Activated naive CD4-positive, alpha-beta T cell treated with anti-CD3 and anti-CD28 coated beads, Interleukin-2, amount 50 U/mL, for 72 hours (primary cell): ENCODE results near the gene CAMKMT. TPM values are rescaled to one million over a fixed set of nuclear protein-coding genes. Genes with fewer than 3 reads are reported as not detected.

Experiments
- ATAC-seq, 2 donors: fragments of 150-1000 bp; cut with Tn5 transposase; 2 replicates each; pipeline ENCODE4 v1.10.0; 2021; ENCODE audit warnings: mild to moderate bottlenecking in 2 of 2, moderate library complexity in 2 of 2
- DNase-seq, 2 donors: peaks; one replicate each; pipeline ENCODE4 v3.0.0; 2021 to 2022; ENCODE audit warnings: low spot score in 2 of 2
- H3K27ac Mint-ChIP-seq, 2 donors: one replicate each; pipeline ENCODE4 v1.8.0; 2022; ENCODE audit warnings: mild to moderate bottlenecking in 2 of 2, mixed read lengths in 2 of 2
- H3K36me3 Mint-ChIP-seq, 2 donors: one replicate each; pipeline ENCODE4 v1.8.0; 2022; ENCODE audit warnings: mixed read lengths in 2 of 2
- H3K9me3 Mint-ChIP-seq, 2 donors: one replicate each; pipeline ENCODE4 v1.8.0; 2022; ENCODE audit warnings: mixed read lengths in 2 of 2
- total RNA-seq, 2 donors: library from RNA; stranded (reverse); gene quantifications; one replicate each; pipeline ENCODE4 v1.2.3, GENCODE V29; 2022

Gene CAMKMT
- total RNA-seq, 2 donors from 2014 or later: 14.6 to 17.3 TPM

DNA sequence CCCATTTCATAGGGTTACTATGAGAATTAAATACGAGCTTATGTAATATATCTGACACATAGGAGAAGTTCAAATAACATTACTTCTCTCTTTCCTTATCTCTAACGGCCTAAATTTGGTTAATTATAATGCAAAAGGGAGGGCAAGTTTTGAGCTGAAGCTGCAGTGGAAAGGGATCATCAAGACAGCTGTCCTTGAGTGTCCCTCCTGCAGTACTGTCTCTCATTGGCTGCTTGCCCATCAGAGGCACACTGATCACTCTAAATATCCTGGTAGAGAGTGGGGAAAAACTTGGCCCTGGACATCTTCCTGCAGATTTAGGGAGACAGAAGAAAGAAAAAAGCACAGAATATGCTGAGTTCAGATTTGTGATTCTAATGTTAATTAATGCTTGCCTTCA, 186.0 kb downstream of the CAMKMT start:
- no peak for ATAC-seq
- H3K27ac Mint-ChIP-seq: no peak overlapping the region
- no peaks in the 10 kb centered on the region for H3K36me3 Mint-ChIP-seq
- no peak for DNase-seq
- H3K9me3 Mint-ChIP-seq: no peaks in the 10 kb centered on the region

DNA sequence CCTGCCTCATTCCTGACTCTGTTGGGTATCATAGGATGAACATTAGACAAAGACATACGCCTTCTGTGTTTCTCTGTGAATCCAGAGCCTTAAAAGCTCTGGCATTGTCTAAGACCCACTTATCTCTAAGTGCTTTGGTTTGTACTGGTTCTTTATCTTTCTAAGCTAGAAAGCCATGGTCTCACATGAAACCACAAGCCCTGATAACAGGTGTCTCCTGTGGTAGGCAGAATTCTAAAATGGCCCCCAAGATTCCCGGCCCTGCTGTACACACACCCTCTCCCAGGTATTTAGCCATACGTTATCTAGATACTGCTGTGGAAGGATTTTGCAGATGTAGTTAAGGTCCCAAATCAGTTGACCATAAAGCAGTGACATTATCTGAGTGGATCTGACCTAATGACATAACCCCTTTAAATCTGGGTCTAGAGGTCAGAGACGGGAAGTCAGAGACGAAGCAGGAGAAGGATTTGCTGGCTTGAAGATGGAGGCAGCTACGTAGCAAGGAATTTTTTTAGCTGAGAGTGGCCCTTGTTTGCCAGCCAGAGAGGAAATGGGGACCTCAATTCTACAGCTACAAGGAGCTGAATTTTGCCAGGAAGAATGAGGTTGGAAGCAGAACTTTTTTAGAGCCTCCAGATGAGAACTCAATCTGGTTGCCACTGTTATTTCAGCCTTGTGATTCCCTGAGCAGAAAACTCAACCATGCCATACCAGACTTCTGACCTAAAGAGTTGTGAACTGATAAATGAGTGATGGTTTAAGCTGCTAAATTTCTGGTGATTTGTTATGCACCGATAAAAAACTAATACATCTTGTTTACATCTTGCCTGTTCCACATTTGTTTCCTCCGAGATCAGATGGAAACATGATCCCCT, 186.7 kb downstream of the CAMKMT start:
- DNase-seq (no peak), ATAC-seq (no peak)
- Mint-ChIP-seq H3K36me3 (no peaks in the 10 kb centered on the region), H3K9me3 (no peaks in the 10 kb centered on the region), H3K27ac (no peak overlapping the region)

DNA sequence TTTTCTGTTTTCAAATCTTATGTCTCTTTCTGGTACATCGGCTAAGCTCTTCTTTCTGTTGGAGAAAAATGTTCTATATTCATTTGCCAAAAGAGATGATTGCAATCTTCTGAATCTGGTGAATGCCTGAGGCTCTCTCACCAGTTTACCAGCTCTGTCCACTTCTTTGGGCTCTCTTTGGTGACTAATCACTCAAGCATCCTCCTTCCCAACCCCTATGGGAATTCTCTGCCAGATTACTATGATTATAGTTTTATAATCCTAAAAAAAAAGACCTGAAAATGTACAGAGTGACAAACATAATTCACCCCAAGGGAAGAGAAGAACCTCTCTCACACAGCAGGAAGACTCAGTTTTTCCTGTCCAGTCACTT, 187.3 kb downstream of the CAMKMT start:
- DNase-seq: no peak
- H3K9me3 Mint-ChIP-seq: no peaks in the 10 kb centered on the region
- no peak for ATAC-seq
- no peaks in the 10 kb centered on the region for H3K36me3 Mint-ChIP-seq
- peak overlapping the region in 1 of 2 donors; percentile 52 for H3K27ac Mint-ChIP-seq

DNA sequence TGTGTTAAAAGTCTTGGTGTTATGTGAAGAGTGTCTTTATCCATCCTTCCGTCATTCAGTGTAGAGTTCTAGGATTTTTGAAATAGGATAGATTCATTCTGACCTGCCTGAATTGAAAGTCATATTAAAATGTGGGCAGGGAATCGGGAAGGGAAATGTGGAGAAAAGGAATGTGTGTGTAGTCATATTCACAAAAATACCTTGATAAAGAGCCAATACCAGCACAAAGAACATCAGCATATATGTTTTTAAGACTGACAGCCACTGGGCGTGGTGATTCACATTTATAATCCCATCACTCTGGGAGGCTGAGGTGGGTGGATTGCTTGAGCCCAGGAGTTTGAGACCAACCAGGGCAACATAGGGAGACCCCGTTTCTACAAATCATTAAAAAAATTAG, 188.1 kb downstream of the CAMKMT start:
- no peak for DNase-seq
- ATAC-seq: no peak
- H3K9me3 Mint-ChIP-seq: no peaks in the 10 kb centered on the region
- H3K27ac Mint-ChIP-seq: no peak overlapping the region
- H3K36me3 Mint-ChIP-seq: no peaks in the 10 kb centered on the region

DNA sequence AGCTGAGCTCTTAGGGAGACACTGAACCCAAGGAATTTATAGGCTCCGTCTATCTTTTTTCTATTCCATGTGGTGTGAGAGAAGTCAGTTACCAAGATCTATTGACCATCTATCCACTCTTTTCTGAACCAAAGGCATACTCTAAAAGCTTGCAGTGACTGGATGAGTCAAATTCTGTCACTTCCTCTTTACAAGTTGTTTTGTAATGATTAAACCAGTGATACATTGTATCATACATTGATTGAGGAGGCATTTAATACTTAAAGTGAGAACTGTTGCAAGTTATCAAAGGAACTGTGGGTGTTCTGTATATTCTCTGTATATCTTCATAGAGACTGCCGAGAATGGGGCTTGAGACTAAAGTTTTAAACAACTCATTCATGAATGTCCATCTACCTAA, 188.8 kb downstream of the CAMKMT start:
- ATAC-seq (peak; percentile 22 to 93), DNase-seq (no peak)
- Mint-ChIP-seq H3K9me3 (no peaks in the 10 kb centered on the region), H3K36me3 (no peaks in the 10 kb centered on the region), H3K27ac (no peak overlapping the region)

DNA sequence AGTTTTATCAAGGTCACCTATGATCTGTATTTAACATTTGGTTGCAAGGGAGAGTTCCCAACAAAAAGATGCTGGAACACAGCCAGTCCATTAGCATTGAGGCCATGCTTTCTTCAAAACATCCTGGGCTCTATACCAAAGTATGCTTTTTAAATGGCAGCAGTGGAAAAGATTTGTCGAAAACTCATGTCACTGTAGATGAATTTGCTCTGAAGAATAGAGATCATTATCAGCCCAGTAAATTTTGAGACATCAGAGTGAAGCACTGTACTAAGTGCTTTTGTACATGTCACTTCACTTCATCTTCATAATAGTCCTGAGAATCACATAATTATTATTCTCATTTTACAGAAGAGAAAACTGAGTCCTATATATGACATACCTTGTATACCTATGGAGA, 189.8 kb downstream of the CAMKMT start:
- H3K9me3 Mint-ChIP-seq: no peaks in the 10 kb centered on the region
- ATAC-seq (no peak), DNase-seq (no peak)
- H3K36me3 Mint-ChIP-seq: no peaks in the 10 kb centered on the region
- H3K27ac Mint-ChIP-seq: no peak overlapping the region

DNA sequence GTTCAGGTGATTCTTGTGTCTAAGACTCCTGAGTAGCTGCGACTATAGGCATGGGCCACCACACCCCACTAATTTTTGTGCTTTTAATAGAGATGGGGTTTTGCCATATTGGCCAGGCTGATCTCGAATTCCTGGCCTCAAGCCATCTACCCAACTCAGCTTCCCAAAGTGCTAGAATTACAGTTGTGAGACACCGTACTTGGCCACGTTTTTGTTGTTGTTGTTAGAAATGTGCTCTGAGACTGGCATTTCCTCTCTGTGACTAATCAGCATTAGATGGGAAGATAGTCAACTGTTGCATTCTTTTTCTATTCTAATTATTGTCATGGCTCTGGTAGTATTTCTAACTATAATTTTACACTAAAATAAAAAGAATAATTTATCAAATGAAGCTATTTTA, 191.7 kb downstream of the CAMKMT start:
- no peaks in the 10 kb centered on the region for H3K36me3 Mint-ChIP-seq
- no peak overlapping the region for H3K27ac Mint-ChIP-seq
- no peak for DNase-seq
- no peak for ATAC-seq
- H3K9me3 Mint-ChIP-seq: no peaks in the 10 kb centered on the region

DNA sequence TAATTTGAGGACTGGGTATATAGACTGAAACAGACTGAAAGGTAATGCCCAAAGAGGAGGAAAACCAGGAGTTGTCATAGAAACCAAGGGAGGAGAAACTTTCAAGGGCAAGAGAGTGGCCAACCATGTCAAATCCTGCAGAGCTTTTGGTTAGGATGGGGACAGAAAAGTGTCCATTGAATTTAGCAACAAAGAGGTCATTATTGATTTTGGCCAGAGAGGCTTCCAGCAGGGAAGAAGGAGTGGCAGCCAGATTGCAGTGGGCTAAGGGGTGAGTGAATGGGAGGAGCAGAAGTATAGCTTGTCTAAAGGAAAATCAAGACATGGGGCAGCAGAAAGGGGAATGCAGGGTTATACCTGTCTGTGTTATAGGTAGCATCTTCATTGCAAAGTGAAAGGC, 194.0 kb downstream of the CAMKMT start:
- Mint-ChIP-seq H3K9me3 (no peaks in the 10 kb centered on the region), H3K36me3 (no peaks in the 10 kb centered on the region), H3K27ac (no peak overlapping the region)
- ATAC-seq (no peak), DNase-seq (no peak)

DNA sequence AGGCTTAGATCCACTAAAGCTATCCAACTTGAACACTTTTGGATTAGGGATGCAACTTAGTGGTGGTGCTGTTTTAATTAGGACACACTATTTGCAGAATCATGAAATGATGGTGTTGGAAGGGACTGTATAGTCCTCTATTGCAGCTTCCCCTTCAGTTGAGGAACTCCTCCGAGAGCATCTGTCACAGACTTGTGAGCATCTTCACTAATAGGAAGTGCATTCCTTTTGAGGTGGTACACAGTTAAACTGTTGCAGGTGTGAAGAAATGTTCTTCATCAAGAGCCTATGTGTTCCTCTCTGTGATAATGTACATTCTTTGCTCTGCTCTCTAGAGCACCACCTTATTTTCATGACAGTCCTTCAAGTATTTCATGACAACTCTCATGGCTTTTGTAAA, 197.4 kb downstream of the CAMKMT start:
- Mint-ChIP-seq H3K9me3 (no peaks in the 10 kb centered on the region), H3K27ac (no peak overlapping the region), H3K36me3 (no peaks in the 10 kb centered on the region)
- ATAC-seq (no peak), DNase-seq (no peak)

DNA sequence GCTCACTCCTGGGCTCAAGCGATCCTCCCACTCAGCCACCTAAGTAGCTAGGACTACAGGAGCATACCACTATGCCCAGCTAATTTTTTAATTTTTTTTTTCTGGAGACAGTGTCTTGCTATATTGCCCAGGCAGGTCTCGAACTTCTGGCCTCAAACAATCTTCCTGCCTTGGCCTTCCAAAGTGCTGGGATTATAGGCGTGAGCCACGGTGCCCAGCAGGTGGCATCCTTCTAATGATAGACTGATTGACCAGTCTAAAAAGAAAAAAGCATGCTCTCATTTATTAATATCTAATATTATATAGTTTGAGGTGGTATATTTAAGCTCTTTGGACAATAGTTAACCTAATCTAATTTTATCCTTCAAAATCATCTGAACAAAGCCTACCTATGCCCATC, 198.6 kb downstream of the CAMKMT start:
- H3K27ac Mint-ChIP-seq: no peak overlapping the region
- no peaks in the 10 kb centered on the region for H3K36me3 Mint-ChIP-seq
- no peak for ATAC-seq
- DNase-seq: no peak
- H3K9me3 Mint-ChIP-seq: no peaks in the 10 kb centered on the region

DNA sequence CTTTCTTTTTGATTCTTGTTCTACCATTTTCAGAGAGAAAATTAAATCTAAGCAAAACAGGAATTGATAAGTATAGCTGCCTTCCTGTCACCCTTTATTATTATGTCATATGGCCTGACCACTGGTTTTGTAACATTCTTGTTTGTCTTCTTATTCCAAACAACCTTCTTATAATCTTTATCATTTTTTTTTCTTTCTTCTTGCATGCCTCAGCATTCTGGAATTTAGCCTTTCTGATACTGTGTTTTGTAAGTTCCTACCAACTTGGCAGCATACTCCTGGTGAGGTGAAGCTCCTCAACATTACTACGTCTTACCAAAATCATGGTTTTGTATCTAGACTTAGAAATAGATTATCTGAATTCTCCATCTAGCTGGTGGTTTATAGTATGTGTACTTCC, 199.2 kb downstream of the CAMKMT start:
- no peaks in the 10 kb centered on the region for H3K9me3 Mint-ChIP-seq
- H3K36me3 Mint-ChIP-seq: no peaks in the 10 kb centered on the region
- no peak overlapping the region for H3K27ac Mint-ChIP-seq
- ATAC-seq: no peak
- no peak for DNase-seq

DNA sequence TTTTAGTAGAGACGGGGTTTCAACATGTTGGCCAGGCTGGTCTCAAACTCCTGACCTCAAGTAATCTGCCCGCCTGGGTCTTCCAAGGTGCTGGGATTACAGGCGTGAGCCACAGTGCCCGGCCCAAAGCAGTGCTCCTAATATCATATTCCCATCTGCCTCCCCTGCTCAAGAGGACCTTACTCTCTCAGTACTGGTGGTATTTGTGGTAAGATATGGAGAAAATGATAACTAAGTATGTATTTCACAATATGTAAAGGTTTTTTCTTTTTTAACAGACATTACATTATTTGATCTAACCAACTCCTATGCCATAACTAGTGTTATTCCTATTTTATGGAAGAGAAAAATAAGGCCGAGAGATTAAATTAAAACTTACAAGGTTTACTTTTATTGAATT, 201.0 kb downstream of the CAMKMT start:
- Mint-ChIP-seq H3K9me3 (no peaks in the 10 kb centered on the region), H3K27ac (no peak overlapping the region), H3K36me3 (no peaks in the 10 kb centered on the region)
- ATAC-seq: no peak
- DNase-seq: no peak

DNA sequence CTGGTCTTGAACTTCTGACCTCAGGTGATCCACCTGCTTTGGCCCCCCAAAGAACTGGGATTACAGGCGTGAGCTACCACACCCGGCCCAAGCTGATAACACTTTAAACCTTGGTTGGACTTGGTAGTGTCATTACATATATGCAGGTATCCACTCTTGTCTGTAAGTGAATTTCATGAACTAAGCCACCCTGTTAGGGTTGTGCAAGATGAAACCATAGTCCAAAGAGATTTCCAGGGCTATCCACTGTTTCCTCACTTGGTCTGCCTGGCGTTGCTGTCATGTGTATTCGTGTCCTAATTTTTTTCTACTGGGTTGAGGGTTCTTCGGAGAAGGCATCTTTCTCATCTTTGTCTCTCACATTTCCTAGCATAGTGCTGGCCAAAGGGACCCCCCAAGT, 203.0 kb downstream of the CAMKMT start:
- ATAC-seq (no peak), DNase-seq (no peak)
- Mint-ChIP-seq H3K27ac (no peak overlapping the region), H3K36me3 (no peaks in the 10 kb centered on the region), H3K9me3 (no peaks in the 10 kb centered on the region)

DNA sequence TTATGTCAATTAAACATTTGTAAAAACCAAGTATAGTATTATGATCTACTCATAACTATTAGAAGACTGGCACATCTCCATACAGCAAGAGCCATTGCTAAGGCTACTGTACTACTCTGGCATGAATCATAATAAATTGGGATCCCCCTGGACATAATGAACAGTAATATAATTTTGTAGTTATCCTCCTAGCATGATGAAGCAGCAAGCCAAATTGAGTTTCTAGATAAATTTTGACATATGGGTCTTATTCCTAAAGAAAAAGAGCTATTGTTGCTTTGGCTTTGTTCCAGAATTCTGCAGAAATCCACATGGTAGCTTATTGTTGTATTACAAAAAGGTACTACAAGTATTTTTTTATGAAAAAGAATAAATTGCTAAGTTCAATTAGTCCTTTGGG, 204.3 kb downstream of the CAMKMT start:
- ATAC-seq: no peak
- DNase-seq: no peak
- H3K36me3 Mint-ChIP-seq: no peaks in the 10 kb centered on the region
- peak overlapping the region in 1 of 2 donors; percentile 51 for H3K27ac Mint-ChIP-seq
- H3K9me3 Mint-ChIP-seq: no peaks in the 10 kb centered on the region

DNA sequence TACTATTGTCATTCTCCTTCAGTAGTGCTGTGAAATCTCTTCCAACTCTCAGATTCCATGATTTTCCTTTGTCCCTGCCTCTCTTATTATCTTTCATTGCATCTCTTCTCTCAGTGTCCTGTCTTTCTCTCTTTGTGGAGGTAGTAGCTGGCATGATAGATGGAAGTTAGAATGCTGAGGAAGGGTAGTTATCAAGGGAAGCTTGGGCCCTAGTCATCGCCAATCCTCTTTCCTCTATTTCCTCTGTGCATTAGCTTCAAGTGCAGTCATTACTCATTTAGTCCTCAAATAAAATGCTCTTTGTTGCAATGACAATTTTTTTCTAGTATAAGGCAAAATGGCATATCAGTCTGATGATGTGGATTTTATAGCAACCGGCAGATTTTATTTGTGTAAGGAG, 207.7 kb downstream of the CAMKMT start:
- DNase-seq (no peak), ATAC-seq (no peak)
- Mint-ChIP-seq H3K36me3 (no peaks in the 10 kb centered on the region), H3K9me3 (no peaks in the 10 kb centered on the region), H3K27ac (no peak overlapping the region)

DNA sequence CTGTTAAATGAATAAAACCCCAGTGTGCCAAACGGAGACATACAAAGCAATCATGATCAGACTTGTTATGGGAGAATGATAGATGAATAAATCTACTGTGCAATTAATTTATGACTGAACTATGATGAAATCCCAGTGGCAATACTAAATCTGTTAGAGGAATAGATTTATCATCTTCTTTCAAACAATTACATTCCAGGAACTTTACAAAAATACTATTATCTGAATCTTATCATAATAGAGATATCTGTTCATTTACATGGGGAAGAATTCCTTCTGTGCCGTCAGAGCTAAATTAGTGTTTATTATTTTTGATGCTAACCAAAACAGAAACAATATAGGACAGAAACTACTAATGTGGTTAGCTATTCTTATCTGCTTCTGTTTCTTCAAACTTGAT, 208.5 kb downstream of the CAMKMT start:
- DNase-seq: no peak
- Mint-ChIP-seq H3K36me3 (no peaks in the 10 kb centered on the region), H3K9me3 (no peaks in the 10 kb centered on the region), H3K27ac (no peak overlapping the region)
- ATAC-seq: no peak

DNA sequence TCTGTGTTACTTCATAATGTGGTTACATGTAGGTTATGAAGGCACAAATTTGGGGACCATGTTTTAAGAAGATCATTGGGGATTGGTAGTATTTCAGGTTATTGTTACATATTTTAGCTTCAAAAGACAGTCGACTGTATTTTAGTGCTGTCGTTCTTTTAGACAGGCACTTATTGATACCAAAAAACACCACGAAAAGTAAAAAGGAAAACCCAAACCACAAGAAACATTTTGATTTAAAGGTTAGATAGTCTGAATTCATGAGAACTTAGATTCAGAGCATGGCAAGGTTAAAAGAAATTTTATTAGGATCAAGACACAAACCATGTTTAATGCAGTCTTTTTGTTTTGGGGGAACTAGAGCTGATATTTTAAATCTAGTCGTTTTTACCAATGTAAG, 209.0 kb downstream of the CAMKMT start:
- H3K9me3 Mint-ChIP-seq: no peaks in the 10 kb centered on the region
- H3K36me3 Mint-ChIP-seq: no peaks in the 10 kb centered on the region
- DNase-seq: no peak
- no peak for ATAC-seq
- no peak overlapping the region for H3K27ac Mint-ChIP-seq

DNA sequence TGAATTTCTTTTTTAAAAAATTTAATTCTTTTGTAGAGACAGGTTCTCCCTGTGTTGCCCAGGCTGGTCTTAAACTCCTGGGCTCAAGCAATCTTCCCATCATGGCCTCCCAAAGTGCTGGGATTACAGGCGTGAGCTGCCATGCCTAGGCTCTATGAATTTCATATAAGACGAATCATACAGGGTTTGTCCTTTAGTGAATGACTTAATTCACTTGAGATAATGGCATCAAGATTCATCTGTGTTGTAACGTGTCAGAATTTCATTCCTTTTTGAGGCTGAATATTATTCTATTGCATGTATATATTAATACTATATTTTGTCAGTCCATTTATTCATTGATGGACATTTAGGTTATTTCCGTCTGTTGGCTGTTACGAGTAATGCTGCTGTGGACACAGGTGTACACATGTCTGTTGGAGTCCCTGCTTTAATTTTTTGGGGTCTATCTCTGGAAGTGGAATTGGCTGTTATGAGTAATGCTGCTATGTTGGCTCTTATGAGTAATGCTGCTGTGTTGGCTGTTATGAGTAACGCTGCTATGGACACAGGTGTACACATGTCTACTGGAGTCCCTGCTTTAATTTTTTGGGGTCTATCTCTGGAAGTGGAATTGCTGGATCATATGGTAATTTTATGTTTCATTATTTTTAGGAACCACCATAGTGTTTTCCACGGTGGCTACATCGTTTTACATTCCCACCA, 210.6 kb downstream of the CAMKMT start:
- no peaks in the 10 kb centered on the region for H3K36me3 Mint-ChIP-seq
- peak overlapping the region in 1 of 2 donors; percentile 32 for H3K27ac Mint-ChIP-seq
- ATAC-seq: peak; percentile 71 to 78
- H3K9me3 Mint-ChIP-seq: no peaks in the 10 kb centered on the region
- no peak for DNase-seq
